ENCODE measurements around the gene TRIP13. TPM values are rescaled to one million over a fixed set of nuclear protein-coding genes. Genes with fewer than 3 reads are reported as not detected.

TRIP13 gene
- total and polyA plus RNA-seq, 2 of the 13 experiments (the other 11 are each of a cell fraction or from before 2014, with no cell fraction given), result 13.5 to 33.0 TPM

DNA sequence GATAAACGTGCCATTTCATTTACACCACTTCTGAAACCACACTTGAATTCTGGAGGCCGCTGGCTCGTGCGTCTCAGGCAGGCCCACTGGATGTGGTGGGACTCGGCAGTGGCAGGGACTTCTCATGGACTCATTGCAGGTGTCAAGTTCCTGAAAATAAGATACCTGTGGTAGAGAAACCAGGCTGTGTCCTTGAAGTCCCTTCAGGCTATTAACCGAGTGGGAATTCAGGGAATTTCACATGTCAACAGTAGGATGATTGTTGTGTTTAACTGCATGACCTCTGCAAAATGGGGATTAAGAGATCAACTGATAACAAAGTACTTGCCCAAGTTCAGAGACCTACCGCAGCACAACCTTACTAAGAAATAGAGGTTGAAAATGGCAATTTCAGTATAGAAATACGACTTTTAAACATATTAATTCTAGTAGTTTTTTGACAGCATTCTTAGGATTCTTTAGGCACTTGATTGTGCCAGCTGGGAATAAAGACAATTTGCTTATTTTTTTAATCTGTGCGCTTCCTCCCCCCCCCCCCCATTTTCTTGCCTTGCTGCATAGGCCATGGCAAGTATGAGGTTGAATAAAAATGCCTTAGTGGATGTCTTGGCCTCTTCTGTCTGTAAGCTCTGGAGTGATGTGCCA is 26.8 kb downstream of the TRIP13 start (continued):
- TF ChIP-seq CEBPZ (IDR thresholded peaks at IDR 0.05; ENCODE audit: low read length), result no peak
- TF ChIP-seq KDM5B (CRISPR knock-in tag; IDR thresholded peaks at IDR 0.05; ENCODE audit: borderline replicate concordance), result no peak
- peak; percentile 93; the same call in 1 of the 2 replicates for TF ChIP-seq ARID3A (IDR thresholded peaks at IDR 0.05; ENCODE audit: low read depth, low read length)
- no peak for TF ChIP-seq RAD51 (IDR thresholded peaks at IDR 0.05; ENCODE audit: borderline replicate concordance)
- peak; percentile 88 for TF ChIP-seq ZNF232 (CRISPR knock-in tag; IDR thresholded peaks at IDR 0.05; ENCODE audit: borderline replicate concordance)
- TF ChIP-seq ZNF691 (CRISPR knock-in tag; IDR thresholded peaks at IDR 0.05; ENCODE audit: borderline replicate concordance, low read depth), result no peak
- no peak for TF ChIP-seq SALL2 (CRISPR knock-in tag; IDR thresholded peaks at IDR 0.05)
- TF ChIP-seq ZBTB40 (IDR thresholded peaks at IDR 0.05), result no peak
- no peak for TF ChIP-seq ZBTB40 (CRISPR knock-in tag; IDR thresholded peaks at IDR 0.05)
- peak; percentile 90 for TF ChIP-seq ZNF12 (CRISPR knock-in tag; IDR thresholded peaks at IDR 0.05)
- TF ChIP-seq ZNF160 (CRISPR knock-in tag; IDR thresholded peaks at IDR 0.05), result no peak
- TF ChIP-seq, protein P1, sequence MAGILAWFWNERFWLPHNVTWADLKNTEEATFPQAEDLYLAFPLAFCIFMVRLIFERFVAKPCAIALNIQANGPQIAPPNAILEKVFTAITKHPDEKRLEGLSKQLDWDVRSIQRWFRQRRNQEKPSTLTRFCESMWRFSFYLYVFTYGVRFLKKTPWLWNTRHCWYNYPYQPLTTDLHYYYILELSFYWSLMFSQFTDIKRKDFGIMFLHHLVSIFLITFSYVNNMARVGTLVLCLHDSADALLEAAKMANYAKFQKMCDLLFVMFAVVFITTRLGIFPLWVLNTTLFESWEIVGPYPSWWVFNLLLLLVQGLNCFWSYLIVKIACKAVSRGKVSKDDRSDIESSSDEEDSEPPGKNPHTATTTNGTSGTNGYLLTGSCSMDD (CRISPR knock-in tag; IDR thresholded peaks at IDR 0.05), result no peak
- no peak for TF ChIP-seq ZNF530 (CRISPR knock-in tag; IDR thresholded peaks at IDR 0.05; ENCODE audit: low read depth)

Data from HepG2 (cell line).